Measurements from ENCODE around the gene LRP1B.
"Not testable (repeated sequence)": the region's sequence is repeated elsewhere in the genome, so short reads cannot be mapped to it uniquely, and the experiment has no call there.

The LRP1B gene

GRCh38 chr2:140465301-140465700, 1665.5 kb downstream of the LRP1B start:
- no peak for DNase-seq

DNA sequence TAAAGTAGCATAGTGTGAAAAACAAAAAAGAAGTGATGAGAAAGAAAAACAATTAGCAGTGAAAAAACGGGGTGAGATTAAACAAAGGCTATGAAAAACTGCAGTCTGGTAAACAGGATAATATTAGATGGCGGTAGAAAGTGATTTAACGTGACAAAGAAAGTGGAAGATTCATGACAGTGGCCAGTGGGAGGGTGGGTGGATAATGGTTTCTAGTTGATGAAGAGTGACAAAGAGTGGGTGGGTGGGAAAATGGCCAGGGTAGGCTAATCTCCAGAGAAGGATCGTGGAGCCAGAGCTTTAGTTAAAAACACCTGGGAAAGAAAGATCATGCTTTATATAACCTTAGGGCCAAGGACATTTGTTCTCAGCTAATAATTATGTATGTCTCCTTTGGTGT, 1667.8 kb downstream of the LRP1B start:
- no peak for DNase-seq

- no peak for DNase-seq
Observed at GRCh38 chr2:140457483-140457882, 1673.3 kb downstream of the LRP1B start.

DNA sequence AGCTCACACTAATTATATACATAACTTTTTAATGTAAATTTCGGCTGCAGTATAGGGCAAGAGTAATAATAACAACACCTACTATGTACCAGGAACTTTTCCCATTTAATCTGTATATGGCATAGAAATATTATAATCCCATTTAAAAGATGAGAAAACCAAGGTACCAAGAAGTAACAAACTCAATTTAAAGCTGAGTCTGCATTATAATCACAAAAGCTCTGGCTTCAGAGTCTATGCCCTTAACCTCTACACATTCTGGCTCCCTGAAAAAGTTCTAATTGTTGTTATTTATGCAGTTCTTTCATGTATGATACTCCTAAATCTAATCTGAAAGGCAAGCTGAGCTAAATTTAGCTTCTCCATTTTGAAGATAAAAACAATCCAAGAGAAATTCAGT, 1675.5 kb downstream of the LRP1B start:
- DNase-seq: no peak

DNA sequence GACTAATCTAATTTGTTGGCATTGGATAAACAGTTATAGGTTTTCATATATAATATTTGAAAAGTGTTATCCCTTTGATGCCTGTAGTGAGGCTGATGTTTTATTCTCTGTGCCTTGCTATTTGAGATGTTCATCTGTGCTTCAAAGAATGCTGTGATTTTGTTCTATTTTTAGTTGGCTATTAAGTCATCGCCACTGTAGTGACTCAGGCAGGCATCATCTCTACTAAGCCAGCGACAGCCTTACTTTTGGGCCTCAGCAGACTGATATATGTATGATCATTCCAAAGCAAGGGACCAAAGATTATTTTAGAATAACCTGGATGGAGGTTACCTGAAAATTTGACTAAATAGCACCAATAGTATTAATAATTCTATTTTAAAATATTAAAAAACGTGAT, 1676.1 kb downstream of the LRP1B start:
- no peak for DNase-seq

DNA sequence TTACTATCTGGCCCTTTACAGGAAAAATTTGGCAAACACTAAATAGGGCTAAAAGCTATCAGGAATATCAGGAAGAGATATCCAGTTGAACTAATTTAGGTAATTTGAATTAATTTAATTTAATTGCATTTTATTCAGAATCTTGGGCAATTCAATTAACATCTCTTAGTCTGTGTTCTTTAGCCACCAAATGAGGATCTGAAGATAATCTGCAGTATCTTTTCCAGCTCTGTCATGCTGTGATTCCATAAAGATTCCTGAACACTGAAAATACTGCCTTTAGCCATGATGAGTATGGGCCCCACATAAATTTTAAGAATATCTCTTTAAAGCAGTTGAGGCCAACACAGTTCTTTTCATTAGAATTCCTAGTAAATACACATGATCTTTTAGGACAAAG, 1679.5 kb downstream of the LRP1B start:
- no peak for DNase-seq

GRCh38 chr2:140442319-140442718, 1688.5 kb downstream of the LRP1B start:
- no peak for DNase-seq

DNA sequence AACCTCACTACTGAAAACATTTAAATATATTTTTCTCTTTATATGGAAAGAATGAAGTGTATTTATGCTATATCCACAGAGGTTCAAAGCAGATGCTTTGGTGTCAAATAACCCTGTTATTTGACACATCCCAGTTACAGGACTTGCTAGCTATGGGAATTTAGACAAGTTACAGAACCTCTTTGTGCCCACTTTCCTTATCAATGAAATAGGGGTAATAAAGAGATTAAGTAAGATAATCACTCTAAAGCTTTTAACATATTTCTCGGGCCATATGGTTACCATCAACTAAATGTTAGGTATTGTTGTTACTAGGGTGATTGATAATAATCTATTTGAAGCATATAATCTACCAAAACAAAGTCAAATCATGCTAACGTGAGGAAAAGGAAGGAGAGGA, 1690.0 kb downstream of the LRP1B start:
- no peak for DNase-seq

- no peak for DNase-seq
Observed at GRCh38 chr2:140436936-140437335, 1693.9 kb downstream of the LRP1B start.

- DNase-seq: not testable (repeated sequence)
Observed at GRCh38 chr2:140427033-140427432, 1703.8 kb downstream of the LRP1B start.

- DNase-seq: no peak
Observed at GRCh38 chr2:140424471-140424870, 1706.3 kb downstream of the LRP1B start.

GRCh38 chr2:140422759-140423158, 1708.1 kb downstream of the LRP1B start:
- no peak for DNase-seq

- DNase-seq: no peak
Observed at GRCh38 chr2:140417504-140417903, 1713.3 kb downstream of the LRP1B start.

GRCh38 chr2:140416577-140416976, 1714.2 kb downstream of the LRP1B start:
- no peak for DNase-seq

DNA sequence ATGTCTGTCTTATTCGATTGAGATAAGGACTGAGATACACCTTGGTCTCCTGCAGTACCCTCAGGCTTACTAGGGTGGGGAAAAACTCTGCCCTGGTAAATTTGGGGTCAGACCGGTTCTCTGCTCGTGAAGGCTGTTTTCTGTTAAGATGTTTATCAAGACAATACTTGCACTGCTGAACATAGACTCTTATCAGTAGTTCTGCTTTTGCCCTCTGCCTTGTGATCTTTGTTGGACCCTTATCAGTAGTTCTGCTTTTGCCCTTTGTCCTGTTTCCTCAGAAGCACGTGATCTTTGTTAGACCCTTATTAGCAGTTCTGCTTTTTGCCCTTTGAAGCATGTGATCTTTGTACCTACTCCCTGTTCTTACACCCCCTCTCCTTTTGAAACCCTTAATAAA, 1715.8 kb downstream of the LRP1B start:
- not testable (repeated sequence) for DNase-seq

DNA sequence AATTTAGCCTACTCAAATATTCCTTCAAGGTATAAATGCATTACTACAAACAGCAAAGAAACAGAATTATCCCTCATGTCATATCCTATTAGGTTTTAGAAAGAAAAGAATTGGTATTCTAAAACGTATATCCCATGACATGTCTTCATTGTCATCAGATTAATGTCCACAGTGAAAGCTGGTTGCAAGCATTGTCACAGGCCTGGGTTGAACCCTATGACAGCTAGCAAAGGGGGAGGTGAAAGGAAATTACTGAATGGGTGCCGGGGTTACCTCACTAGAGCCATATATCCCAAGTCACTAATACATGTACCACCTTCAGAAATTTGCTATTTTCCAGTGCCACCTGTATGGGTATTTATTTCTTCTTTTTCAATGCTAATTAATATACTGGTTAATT, 1720.1 kb downstream of the LRP1B start:
- DNase-seq: no peak

DNA sequence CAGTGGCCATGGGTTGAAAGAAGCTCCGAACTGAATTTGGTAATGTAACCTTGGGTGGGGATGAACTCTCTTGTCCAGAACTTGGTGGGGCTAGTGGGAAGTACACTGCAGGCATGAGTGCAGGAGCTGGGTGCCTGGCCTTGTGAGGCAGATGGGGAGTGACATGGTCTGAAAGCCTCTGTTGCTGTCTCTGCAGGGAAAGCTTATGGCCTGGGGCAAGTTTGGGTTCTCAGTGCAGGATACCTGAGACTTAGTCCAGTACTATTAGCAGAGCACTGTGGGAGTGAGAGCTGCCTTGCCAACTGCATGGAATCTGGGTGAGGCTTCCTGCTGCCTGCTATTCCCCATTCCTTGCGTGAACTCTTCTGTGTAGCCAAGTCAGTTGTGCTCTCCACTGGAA, 1729.8 kb downstream of the LRP1B start:
- DNase-seq: no peak

DNA sequence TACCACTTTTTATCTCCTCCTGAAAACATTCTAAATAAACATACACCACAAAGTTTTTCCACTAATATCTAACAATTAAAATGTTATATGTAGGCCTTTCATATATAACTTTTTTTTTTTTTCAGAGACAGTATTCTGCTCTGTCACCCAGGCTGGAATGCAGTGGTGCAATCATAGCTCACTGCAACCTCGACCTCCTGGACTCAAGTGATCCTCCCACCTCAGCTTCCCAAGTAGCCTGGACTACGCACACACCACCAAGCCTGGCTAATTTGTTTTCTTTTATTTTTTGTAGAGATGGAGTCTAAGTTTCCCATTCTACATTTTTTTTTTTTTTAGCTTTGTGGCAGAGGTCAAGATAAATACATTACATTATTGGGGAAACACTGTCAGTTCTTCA, 1738.0 kb downstream of the LRP1B start:
- no peak for DNase-seq

GRCh38 chr2:140384946-140385345, 1745.9 kb downstream of the LRP1B start:
- DNase-seq: no peak

- DNase-seq: no peak
Observed at GRCh38 chr2:140383781-140384180, 1747.0 kb downstream of the LRP1B start.

GRCh38 chr2:140376686-140377085, 1754.1 kb downstream of the LRP1B start:
- no peak for DNase-seq

- no peak for DNase-seq
Observed at GRCh38 chr2:140363131-140363530, 1767.7 kb downstream of the LRP1B start.

- no peak for DNase-seq
Observed at GRCh38 chr2:140362361-140362760, 1768.5 kb downstream of the LRP1B start.

- no peak for DNase-seq
Observed at GRCh38 chr2:140359056-140359771, 1771.6 kb downstream of the LRP1B start.

DNA sequence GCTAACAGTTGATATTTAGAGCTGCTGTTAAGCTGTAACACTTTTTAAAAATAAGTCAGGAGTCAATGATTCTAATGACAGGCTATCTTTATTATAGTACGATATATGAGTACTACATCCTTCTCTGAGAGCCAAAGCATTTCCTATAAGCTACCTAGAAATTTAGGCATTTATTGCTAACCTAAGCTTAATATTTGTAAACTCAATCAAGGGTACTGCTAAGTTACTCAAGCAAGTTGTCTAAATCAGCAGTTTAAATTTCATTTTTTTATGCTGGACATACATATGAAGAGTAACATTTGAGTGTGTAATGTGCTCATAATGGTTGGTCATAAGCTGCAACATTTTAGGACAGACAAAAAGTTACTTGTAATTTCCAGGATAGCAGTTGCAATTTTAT, 1774.1 kb downstream of the LRP1B start:
- DNase-seq: no peak

All from inflammatory macrophage treated with lipopolysaccharide for 4 hours (primary cell).